HCT116 (cell line): ENCODE data around the gene FAM170B. TPM values are rescaled to one million over a fixed set of nuclear protein-coding genes. Genes with fewer than 3 reads are reported as not detected.

ENCODE experiments used
- ATAC-seq: fragments of 200-7000 bp; cut with Tn5 transposase; 2 replicates; pipeline ENCODE4 v1.9.1; 2020; ENCODE audit warnings: mild to moderate bottlenecking, moderate library complexity
- BruUV-seq: library from RNA; stranded (reverse); fragments of 400-500 nt; replicated peaks from 2 replicates; lab custom pipeline; 2021; lab: Mats Ljungman, UMichigan
- CTCF ChIA-PET: fragments of 300-600 bp; sonication (Branson Sonifier 250); formaldehyde crosslinking; loops from one replicate; lab custom pipeline; 2021; ENCODE audit warnings: antibody characterized with exemption; lab: Charles Lee
- POLR2A ChIA-PET: fragments of 300-600, 350-600 bp; sonication (Branson Sonifier 250); formaldehyde crosslinking; loops from one replicate; lab custom pipeline; 2021; ENCODE audit warnings: antibody characterized with exemption; lab: Charles Lee
- RAD21 ChIA-PET, 2 experiments: fragments of 300-600 bp; sonication (Branson Sonifier 250); formaldehyde crosslinking; loops; one replicate each; lab custom pipeline; 2023; ENCODE audit warnings: low total read pairs in 2 of 2; ENCODE audit not compliant: uncharacterized antibody in 2 of 2, unreplicated experiment in 2 of 2, low non-redundant PET in 1 of 2; lab: Charles Lee
- DNase-seq: peaks from one replicate; pipeline ENCODE4 v3.0.0-alpha.2; 2010; ENCODE audit warnings: low read depth, low spot score
- H2AFZ ChIP-seq: fragments of 200-600 bp; shearing (Covaris generic), sonication (generic); 2 replicates; pipeline ENCODE4 v1.6.1; 2017; ENCODE audit warnings: low read depth, mixed run types, mixed read lengths, antibody characterized with exemption, low read length; ENCODE audit not compliant: poor library complexity, severe bottlenecking
- H3K27ac ChIP-seq: 2 replicates; pipeline ENCODE4 v1.5.1; 2012; ENCODE audit warnings: low read depth, low read length
- H3K27me3 ChIP-seq: fragments of 200-600 bp; sonication (generic); 2 replicates; pipeline ENCODE4 v1.6.1; 2016; ENCODE audit warnings: mixed run types, low read length, mixed read lengths; ENCODE audit not compliant: insufficient read depth
- H3K36me3 ChIP-seq, 2 experiments: fragments of 200-500 bp in 1 of 2; fragments of 200-600 bp in 1 of 2; sonication (Bioruptor generic) in 1 of 2; sonication (generic) in 1 of 2; 2 replicates each; pipeline versions ENCODE4 v1.5.1 to v1.6.1; 2014 to 2016; ENCODE audit warnings: low read length in 2 of 2, inconsistent platforms in 1 of 2, mixed read lengths in 1 of 2, mixed run types in 1 of 2; ENCODE audit not compliant: insufficient read depth in 2 of 2, control insufficient read depth in 1 of 2
- H3K4me1 ChIP-seq, 2 experiments: fragments of 200-600 bp in 1 of 2; sonication (generic) in 1 of 2; 2 replicates each; pipeline versions ENCODE4 v1.5.1 to v1.6.1; 2012 to 2017; ENCODE audit warnings: low read length in 2 of 2, inconsistent platforms in 1 of 2, mild to moderate bottlenecking in 1 of 2, mixed read lengths in 1 of 2, mixed run types in 1 of 2, moderate library complexity in 1 of 2; ENCODE audit not compliant: insufficient read depth in 2 of 2, control insufficient read depth in 1 of 2
- H3K4me2 ChIP-seq: fragments of 200-600 bp; sonication (generic); 2 replicates; pipeline ENCODE4 v1.6.1; 2017; ENCODE audit warnings: mixed run types, low read length, mixed read lengths
- H3K4me3 ChIP-seq, 2 experiments: fragments of 200-600 bp in 1 of 2; sonication (generic) in 1 of 2; replicated peaks in 1 of 2; 2 replicates each; pipeline ENCODE4 v1.5.1; 2011 to 2016; ENCODE audit warnings: low read length in 2 of 2, control low read depth in 1 of 2, low read depth in 1 of 2, mild to moderate bottlenecking in 1 of 2, mixed read lengths in 1 of 2, mixed run types in 1 of 2
- H3K79me2 ChIP-seq: fragments of 200-600 bp; sonication (generic); 2 replicates; pipeline ENCODE4 v1.6.1; 2017; ENCODE audit warnings: mild to moderate bottlenecking, mixed run types, low read length, moderate library complexity, mixed read lengths; ENCODE audit not compliant: insufficient read depth
- H3K9ac ChIP-seq: fragments of 200-600 bp; sonication (generic); 2 replicates; pipeline ENCODE4 v1.6.1; 2016; ENCODE audit warnings: low read length, mixed read lengths
- H3K9me2 ChIP-seq: fragments of 200-600 bp; sonication (generic), shearing (Covaris generic); 2 replicates; pipeline ENCODE4 v1.6.1; 2017; ENCODE audit warnings: mixed run types, mild to moderate bottlenecking, moderate library complexity; ENCODE audit not compliant: insufficient read depth
- H3K9me3 ChIP-seq, 2 experiments: fragments of 200-500 bp in 1 of 2; fragments of 200-600 bp in 1 of 2; sonication (Bioruptor generic) in 1 of 2; sonication (generic) in 1 of 2; 2 replicates each; pipeline ENCODE4 v1.6.1; 2014 to 2017; ENCODE audit warnings: low read length in 2 of 2, mixed read lengths in 2 of 2, inconsistent platforms in 1 of 2, low read depth in 1 of 2, mild to moderate bottlenecking in 1 of 2, mixed run types in 1 of 2, moderate library complexity in 1 of 2; ENCODE audit not compliant: control insufficient read depth in 1 of 2, insufficient read depth in 1 of 2
- H4K20me1 ChIP-seq: fragments of 200-600 bp; sonication (generic), shearing (Covaris generic); 2 replicates; pipeline ENCODE4 v1.6.1; 2017; ENCODE audit warnings: mixed run types, mild to moderate bottlenecking, moderate library complexity; ENCODE audit not compliant: insufficient read depth
- CEBPB ChIP-seq: IDR thresholded peaks from 2 replicates; pipeline ENCODE4 v1.6.1; 2012; ENCODE audit warnings: low read depth
- EZH2 ChIP-seq: fragments of 200-600 bp; sonication (generic); IDR thresholded peaks from 2 replicates; pipeline ENCODE4 v1.6.1; 2017; ENCODE audit warnings: antibody characterized with exemption, mixed run types
- POLR2A ChIP-seq: IDR thresholded peaks from 2 replicates; pipeline ENCODE4 v1.7.0; 2011; ENCODE audit warnings: borderline replicate concordance; ENCODE audit not compliant: insufficient read depth, insufficient read length; ENCODE audit errors: extremely low read depth
- POLR2AphosphoS5 ChIP-seq: IDR thresholded peaks from 2 replicates; pipeline ENCODE4 v1.6.1; 2011; ENCODE audit warnings: mild to moderate bottlenecking, low read depth, low read length, moderate library complexity
- RAD21 ChIP-seq: IDR thresholded peaks from 2 replicates; pipeline ENCODE4 v1.6.1; 2012; ENCODE audit warnings: low read depth, mild to moderate bottlenecking
- SP1 ChIP-seq: IDR thresholded peaks from 2 replicates; pipeline ENCODE4 v1.6.1; 2012; ENCODE audit warnings: low read depth
- TCF7L2 ChIP-seq: IDR thresholded peaks from 2 replicates; pipeline ENCODE4 v1.7.0; 2011; ENCODE audit warnings: borderline replicate concordance, inconsistent platforms; ENCODE audit not compliant: insufficient read depth, insufficient read length; ENCODE audit errors: extremely low read depth
- ZFX ChIP-seq: fragments of 450-650 bp; IDR thresholded peaks from 2 replicates; pipeline ENCODE4 v1.6.1; 2017
- ZNF274 ChIP-seq: fragments of 200-500 bp; sonication (Bioruptor generic); IDR thresholded peaks from 2 replicates; pipeline ENCODE4 v1.6.1; 2014; ENCODE audit warnings: mild to moderate bottlenecking, low read depth, low read length, inconsistent platforms
- intact Hi-C: fragments of 100-400 bp; cut with micrococcal nuclease; formaldehyde crosslinking; loops from 2 replicates; pipeline ENCODE4 v1.10.0; 2022
- total RNA-seq: library from RNA; stranded (reverse); gene quantifications from one replicate; pipeline ENCODE4 v1.2.1, GENCODE V29; 2021; ENCODE audit not compliant: unreplicated experiment
- TF ChIP-seq, protein P1 (sequence below), 3 experiments: fragments of 200-600 bp in 1 of 3; sonication (generic) in 1 of 3; IDR thresholded peaks in 2 of 3; conservative IDR thresholded peaks in 1 of 3; 2 replicates each; pipeline ENCODE4 v1.5.1; 2012 to 2017; ENCODE audit warnings: low read depth in 2 of 3, low read length in 2 of 3, antibody characterized with exemption in 1 of 3, borderline replicate concordance in 1 of 3, control low read depth in 1 of 3, mild to moderate bottlenecking in 1 of 3, mixed read lengths in 1 of 3, mixed run types in 1 of 3, moderate library complexity in 1 of 3; ENCODE audit not compliant: insufficient read depth in 1 of 3
- TF ChIP-seq, protein P2 (sequence below): IDR thresholded peaks from 2 replicates; pipeline ENCODE4 v1.6.1; 2012
- TF ChIP-seq, protein P3 (sequence below): IDR thresholded peaks from 2 replicates; pipeline ENCODE4 v1.6.1; 2012; ENCODE audit warnings: low read depth
- TF ChIP-seq, protein P4 (sequence below): IDR thresholded peaks from 2 replicates; pipeline ENCODE4 v1.6.1; 2012

The FAM170B gene
- total RNA-seq, 1 experiment from 2014 or later: not detected

DNA sequence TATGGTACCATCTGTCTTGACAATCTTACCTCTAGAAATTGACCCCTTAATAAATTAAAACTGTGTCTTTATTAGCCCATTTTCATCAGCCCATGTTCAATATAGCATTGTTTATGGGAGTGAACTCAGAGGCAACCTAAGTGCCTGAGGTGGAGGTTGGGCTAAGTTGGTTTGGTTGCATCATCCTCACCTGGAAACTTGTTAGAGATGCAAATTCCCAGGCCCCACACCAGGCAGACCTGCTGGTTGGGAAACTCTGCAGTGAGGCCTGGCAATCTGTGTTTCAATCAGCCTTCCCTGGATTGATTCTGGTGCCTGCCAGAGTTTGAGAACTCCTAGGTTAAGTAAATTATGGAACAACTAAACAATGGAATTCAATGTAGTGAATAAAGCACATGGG, 9.4 kb upstream of the FAM170B start:
- no peaks in the 10 kb centered on the region for H3K79me2 ChIP-seq
- no peak overlapping the region for H2AFZ ChIP-seq
- H3K4me1 ChIP-seq: peaks cover 0 to 10% of the 10 kb centered on the region in 2 experiments; a peak in 1 of 4 replicates
- intact Hi-C loops: no loop called here
- ChIA-PET RAD21 (no interaction called here), CTCF (no interaction called here), POLR2A (no interaction called here)
- TF ChIP-seq, protein P1, sequence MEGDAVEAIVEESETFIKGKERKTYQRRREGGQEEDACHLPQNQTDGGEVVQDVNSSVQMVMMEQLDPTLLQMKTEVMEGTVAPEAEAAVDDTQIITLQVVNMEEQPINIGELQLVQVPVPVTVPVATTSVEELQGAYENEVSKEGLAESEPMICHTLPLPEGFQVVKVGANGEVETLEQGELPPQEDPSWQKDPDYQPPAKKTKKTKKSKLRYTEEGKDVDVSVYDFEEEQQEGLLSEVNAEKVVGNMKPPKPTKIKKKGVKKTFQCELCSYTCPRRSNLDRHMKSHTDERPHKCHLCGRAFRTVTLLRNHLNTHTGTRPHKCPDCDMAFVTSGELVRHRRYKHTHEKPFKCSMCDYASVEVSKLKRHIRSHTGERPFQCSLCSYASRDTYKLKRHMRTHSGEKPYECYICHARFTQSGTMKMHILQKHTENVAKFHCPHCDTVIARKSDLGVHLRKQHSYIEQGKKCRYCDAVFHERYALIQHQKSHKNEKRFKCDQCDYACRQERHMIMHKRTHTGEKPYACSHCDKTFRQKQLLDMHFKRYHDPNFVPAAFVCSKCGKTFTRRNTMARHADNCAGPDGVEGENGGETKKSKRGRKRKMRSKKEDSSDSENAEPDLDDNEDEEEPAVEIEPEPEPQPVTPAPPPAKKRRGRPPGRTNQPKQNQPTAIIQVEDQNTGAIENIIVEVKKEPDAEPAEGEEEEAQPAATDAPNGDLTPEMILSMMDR (IDR thresholded peaks at IDR 0.05 in 2 of 3, conservative IDR thresholded peaks at IDR 0.05 in 1 of 3; ENCODE audit: borderline replicate concordance in 1 of 3, insufficient read depth in 1 of 3, low read depth in 2 of 3, low read length in 2 of 3): no peak
- TF ChIP-seq, protein P2, sequence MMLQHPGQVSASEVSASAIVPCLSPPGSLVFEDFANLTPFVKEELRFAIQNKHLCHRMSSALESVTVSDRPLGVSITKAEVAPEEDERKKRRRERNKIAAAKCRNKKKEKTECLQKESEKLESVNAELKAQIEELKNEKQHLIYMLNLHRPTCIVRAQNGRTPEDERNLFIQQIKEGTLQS: no peak
- TF ChIP-seq POLR2AphosphoS5 (no peak), ZFX (no peak), TCF7L2 (no peak), ZNF274 (no peak), SP1 (no peak), POLR2A (no peak), CEBPB (no peak), EZH2 (no peak), RAD21 (no peak)
- TF ChIP-seq, protein P3, sequence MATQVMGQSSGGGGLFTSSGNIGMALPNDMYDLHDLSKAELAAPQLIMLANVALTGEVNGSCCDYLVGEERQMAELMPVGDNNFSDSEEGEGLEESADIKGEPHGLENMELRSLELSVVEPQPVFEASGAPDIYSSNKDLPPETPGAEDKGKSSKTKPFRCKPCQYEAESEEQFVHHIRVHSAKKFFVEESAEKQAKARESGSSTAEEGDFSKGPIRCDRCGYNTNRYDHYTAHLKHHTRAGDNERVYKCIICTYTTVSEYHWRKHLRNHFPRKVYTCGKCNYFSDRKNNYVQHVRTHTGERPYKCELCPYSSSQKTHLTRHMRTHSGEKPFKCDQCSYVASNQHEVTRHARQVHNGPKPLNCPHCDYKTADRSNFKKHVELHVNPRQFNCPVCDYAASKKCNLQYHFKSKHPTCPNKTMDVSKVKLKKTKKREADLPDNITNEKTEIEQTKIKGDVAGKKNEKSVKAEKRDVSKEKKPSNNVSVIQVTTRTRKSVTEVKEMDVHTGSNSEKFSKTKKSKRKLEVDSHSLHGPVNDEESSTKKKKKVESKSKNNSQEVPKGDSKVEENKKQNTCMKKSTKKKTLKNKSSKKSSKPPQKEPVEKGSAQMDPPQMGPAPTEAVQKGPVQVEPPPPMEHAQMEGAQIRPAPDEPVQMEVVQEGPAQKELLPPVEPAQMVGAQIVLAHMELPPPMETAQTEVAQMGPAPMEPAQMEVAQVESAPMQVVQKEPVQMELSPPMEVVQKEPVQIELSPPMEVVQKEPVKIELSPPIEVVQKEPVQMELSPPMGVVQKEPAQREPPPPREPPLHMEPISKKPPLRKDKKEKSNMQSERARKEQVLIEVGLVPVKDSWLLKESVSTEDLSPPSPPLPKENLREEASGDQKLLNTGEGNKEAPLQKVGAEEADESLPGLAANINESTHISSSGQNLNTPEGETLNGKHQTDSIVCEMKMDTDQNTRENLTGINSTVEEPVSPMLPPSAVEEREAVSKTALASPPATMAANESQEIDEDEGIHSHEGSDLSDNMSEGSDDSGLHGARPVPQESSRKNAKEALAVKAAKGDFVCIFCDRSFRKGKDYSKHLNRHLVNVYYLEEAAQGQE: no peak
- TF ChIP-seq, protein P4, sequence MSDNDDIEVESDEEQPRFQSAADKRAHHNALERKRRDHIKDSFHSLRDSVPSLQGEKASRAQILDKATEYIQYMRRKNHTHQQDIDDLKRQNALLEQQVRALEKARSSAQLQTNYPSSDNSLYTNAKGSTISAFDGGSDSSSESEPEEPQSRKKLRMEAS: no peak
- no peaks in the 10 kb centered on the region for H3K9me3 ChIP-seq
- no peaks in the 10 kb centered on the region for H4K20me1 ChIP-seq
- BruUV-seq: no TSS peak
- ATAC-seq (no peak), DNase-seq (no peak)
- no peak overlapping the region for H3K4me3 ChIP-seq
- no peak overlapping the region for H3K9ac ChIP-seq
- no peaks in the 10 kb centered on the region for H3K36me3 ChIP-seq
- no peak overlapping the region for H3K4me2 ChIP-seq
- no peaks in the 10 kb centered on the region for H3K9me2 ChIP-seq
- no peak overlapping the region for H3K27ac ChIP-seq
- H3K27me3 ChIP-seq: peaks cover 28% of the 10 kb centered on the region; the same call in 1 of the 2 replicates
